ENCODE results near the gene GKN2. TPM values are rescaled to one million over a fixed set of nuclear protein-coding genes. Genes with fewer than 3 reads are reported as not detected.
"Not testable (repeated sequence)": the region's sequence is repeated elsewhere in the genome, so short reads cannot be mapped to it uniquely, and the experiment has no call there.

GKN2 gene
- total RNA-seq, 1 experiment from 2014 or later, result 0.24 TPM

DNA sequence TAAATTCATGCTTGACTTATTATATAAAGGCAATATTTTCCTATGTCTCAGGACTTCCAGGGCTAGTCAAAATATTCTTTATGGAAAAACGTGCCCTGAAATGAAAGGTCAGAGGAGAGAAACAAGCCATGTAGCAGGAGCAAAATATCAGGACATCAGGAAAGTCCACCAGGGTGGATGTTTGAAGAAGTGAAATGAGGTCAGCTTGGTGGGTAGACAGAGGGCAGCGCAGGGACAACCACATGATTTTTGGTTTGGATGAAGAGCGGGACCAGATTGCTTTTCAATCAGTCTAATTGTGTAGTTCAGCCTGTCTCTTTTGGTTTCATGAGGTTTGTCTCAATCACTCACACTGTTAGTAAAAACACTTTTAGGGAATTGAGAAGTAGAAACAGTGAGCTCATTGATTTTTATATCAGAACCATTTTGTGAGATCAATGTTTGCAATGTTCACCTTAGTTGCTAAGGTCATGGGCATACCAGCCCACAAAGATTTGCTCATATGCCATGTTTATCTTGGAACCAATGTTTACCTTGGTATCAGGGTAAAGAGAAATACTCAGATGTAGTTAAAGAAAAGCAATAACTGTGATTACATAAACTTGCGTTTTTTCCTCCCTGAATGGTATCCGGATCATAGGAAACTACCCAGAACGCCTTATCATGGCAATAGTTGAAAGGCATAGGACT lies 32.1 kb downstream of the GKN2 start:
- no peak for DNase-seq (ENCODE audit: low spot score)

DNA sequence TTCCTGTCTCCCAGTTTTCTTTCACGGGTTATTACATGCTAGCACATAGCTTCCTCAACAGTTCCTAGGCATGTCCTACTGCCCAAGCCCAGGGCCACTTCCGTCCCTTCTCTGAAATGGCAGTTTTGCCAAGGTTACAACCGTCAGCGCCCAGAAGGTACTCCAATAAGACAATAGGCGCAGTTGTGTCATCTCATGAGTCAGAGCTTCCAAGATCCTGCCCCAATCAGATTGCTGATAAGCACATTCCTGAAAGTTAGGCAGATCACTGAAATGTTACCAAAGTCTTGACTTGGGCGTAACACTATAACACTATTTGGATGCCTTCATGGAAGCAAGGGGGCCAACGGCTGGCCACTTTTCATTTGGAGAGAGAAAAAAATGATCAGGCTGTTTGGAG lies 34.2 kb downstream of the GKN2 start:
- DNase-seq (ENCODE audit: low spot score), result peak; percentile 73

GRCh38 chr2:68917034-68917718 lies 35.5 kb downstream of the GKN2 start:
- no peak for DNase-seq (ENCODE audit: low spot score)

GRCh38 chr2:68916226-68916625 lies 36.5 kb downstream of the GKN2 start:
- DNase-seq (ENCODE audit: low spot score), result no peak

- no peak for DNase-seq (ENCODE audit: low spot score)
These were observed 37.3 kb downstream of the GKN2 start for GRCh38 chr2:68915393-68915792.

- no peak for DNase-seq (ENCODE audit: low spot score)
These were observed 39.3 kb downstream of the GKN2 start for GRCh38 chr2:68913359-68913758.

GRCh38 chr2:68912732-68913131 lies 40.0 kb downstream of the GKN2 start:
- no peak for DNase-seq (ENCODE audit: low spot score)

GRCh38 chr2:68912111-68912510 lies 40.6 kb downstream of the GKN2 start:
- DNase-seq (ENCODE audit: low spot score), result no peak

DNA sequence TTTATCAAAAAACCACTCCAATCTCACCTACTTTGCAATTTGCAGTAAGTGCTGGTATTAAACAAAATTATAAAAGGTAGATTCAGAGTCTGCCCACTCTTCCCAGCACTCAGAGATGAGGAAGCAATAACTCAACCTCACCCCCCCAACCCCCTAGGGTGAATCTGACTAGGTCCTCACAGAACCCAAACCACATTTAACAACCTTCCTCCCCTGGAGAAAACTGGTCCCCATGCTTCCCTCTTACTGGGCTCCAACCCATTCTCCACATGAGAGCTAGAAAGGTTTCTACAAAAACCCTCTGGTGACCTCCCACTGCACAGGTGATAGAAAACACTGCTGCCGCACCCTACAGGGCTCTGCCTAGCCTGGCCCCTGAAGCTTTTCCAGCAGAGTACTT lies 41.0 kb downstream of the GKN2 start:
- DNase-seq (ENCODE audit: low spot score), result no peak

DNA sequence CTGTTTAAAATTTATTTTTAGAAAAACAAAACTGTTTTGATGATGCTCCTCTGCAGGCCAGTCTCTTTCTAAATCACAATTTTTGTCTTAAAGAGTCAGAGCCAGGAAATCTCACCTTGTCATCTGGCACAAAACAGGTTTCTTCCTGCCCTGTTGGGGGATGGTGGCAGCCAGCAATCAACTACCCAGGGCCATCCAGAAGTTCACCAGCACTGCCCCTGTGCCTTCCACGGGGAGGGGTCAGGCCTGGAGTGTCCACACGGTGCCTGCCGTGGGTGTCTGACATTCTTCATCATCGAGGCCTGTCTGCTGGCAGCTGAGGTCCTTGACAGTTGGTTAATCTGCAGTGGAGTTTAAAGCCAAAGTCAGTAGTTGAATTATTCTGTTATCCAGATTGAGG lies 41.4 kb downstream of the GKN2 start:
- DNase-seq (ENCODE audit: low spot score), result no peak

GRCh38 chr2:68909793-68910674 lies 42.7 kb downstream of the GKN2 start:
- DNase-seq (ENCODE audit: low spot score), result peak; percentile 87

DNA sequence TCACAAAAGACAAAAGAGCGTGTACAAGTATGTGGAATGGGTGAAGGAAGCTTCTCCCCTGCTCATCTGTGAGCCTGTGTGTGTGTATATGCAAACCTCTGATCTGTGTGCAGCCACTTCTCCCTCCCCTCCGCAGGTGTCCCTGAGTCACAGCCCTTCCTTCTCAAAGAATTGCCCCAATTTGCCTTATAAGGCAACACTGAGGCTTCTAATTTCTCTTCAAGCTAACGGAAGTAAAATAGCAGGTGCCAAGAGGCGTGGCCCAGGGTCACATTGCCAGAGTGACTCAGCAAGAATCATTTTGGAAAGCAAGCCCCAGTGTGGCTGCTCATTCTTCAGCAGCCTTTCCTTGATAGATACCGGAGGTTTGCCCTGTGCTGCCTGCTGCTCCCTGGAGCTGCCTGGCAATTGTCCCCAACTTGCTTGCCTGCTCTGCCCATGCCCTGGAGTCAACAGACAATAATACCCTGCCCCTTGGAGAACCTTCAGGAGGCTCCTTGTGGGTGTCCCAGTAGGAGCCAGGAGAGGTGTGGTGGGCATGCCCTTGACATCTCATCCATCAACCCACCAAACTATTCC lies 44.2 kb downstream of the GKN2 start:
- DNase-seq (ENCODE audit: low spot score), result peak; percentile 98

GRCh38 chr2:68907920-68908253 lies 44.8 kb downstream of the GKN2 start:
- peak; percentile 6 for DNase-seq (ENCODE audit: low spot score)

GRCh38 chr2:68907232-68907919 lies 45.3 kb downstream of the GKN2 start:
- DNase-seq (ENCODE audit: low spot score), result peak; percentile 27

DNA sequence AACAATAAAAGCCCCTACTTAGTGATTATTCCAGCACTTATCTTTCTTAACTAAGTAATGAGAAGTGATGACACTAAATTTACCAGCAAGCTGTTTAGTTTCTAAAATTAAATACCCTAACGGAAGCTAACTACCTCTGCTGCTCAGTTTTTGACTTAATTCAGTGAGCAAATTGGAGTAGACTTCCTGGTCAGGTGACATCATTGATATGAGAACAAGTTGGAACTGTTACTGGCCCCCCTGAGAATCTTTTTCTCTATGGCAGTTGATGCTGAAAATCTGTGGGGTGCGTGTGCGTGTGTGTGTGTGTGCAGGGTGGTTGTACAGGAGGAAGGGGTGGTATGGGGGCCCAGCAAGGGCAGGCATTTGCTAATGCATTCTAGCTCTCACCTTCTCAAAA lies 46.0 kb downstream of the GKN2 start:
- DNase-seq (ENCODE audit: low spot score), result no peak

- DNase-seq (ENCODE audit: low spot score), result peak; percentile 28
These were observed 47.6 kb downstream of the GKN2 start for GRCh38 chr2:68905116-68905515.

DNA sequence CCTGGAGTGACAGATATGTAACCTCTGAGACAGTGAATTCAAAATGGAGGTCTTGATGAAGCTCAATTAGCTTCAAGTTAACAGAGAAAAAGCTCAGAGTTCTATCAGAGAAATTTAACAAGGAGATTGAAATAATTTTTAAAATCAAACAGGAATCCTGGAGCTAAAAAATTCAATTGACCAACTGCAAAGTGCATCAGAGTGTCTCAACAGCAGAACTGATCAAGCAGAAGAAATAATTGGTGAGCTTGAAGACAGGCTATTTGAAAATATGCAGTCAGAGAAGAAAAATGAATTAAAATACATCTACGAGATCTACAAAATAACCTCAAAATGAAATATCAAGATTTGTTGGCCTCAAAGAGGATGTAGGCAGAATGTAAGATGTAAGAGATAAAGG lies 51.1 kb downstream of the GKN2 start:
- DNase-seq (ENCODE audit: low spot score), result no peak

DNA sequence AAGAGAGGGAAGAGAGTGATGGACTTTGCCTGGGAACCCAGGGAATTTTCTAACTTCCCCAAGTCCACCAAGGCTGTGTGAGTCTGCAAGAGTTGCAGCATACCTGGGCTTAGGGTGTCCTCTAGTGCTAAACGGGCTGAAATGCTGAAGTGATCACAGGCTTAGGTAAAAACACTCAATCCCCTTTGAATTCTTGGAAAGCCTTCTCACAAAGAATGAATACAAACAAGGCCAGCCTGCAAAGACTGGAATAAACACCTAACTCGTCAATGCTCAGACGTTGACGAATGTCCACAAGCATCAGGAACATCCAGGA lies 51.5 kb downstream of the GKN2 start:
- no peak for DNase-seq (ENCODE audit: low spot score)

DNA sequence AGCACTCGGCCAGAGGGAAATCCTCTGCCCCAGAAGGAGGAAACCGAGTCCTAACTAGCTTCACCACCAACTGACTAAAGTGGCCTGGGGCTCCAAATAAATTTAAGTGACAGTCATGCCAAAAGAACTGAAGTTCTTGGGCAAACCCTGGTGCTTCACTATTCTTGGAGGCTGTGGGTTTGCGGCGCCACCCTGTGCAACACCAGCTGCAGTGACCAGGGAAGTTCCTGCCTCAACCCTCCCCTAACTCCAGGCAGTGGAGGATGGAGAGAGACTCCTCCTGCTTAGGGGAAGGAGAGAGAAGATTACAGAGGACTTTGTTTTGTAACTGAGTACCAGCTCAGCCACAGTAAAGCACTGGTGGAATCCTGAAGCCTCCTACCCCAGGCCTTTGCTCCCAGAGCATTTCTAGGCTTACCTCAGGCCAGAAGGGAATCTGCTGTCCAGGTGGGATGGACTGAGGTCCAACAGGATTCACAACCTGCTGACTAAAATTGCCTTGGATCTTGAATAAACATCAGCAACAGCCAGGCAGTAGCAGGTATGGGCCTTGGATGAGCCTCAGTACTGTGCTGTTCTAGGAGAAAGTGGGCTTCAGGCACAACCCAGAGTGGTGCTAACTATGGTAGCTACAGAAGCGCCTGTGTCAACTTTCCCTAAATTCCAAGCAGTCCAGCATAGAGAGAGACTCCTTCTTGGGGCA lies 52.0 kb downstream of the GKN2 start:
- DNase-seq (ENCODE audit: low spot score), result no peak

DNA sequence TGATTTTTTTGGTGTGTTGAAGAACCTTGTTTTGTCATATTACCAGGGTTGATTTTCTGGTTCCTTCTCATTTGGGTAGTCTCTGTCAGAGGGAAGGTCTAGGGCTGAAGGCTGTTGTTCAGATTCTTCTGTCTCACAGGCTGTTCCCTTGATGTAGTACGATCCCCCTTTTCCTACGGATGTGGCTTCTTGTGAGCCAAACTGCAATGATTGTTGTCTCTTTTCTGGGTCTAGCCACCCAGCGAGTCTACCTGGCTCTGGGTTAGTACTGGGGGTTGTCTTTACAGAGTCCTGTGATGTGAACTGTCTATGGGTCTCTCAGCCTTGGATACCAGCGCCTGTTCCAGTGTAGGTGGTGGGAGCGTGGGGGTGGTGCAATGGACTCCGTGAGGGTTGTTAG lies 56.7 kb downstream of the GKN2 start:
- not testable (repeated sequence) for DNase-seq (ENCODE audit: low spot score)
